SU-DHL-6 (cell line): ENCODE measurements around the gene RAB31.

Experiments used
- CTCF ChIP-seq: fragments of 200-600 bp; sonication (generic); IDR thresholded peaks from one replicate; pipeline ENCODE4 v1.5.1; 2017; ENCODE audit warnings: antibody characterized with exemption, mild to moderate bottlenecking, low read length, moderate library complexity; ENCODE audit not compliant: insufficient read depth, poor library complexity, severe bottlenecking
- EZH2phosphoT487 ChIP-seq: fragments of 200-600 bp; sonication (generic), shearing (Covaris generic); conservative IDR thresholded peaks from 2 replicates; pipeline ENCODE4 v1.6.1; 2018; ENCODE audit warnings: mild to moderate bottlenecking, antibody characterized with exemption, low read length, moderate library complexity, mixed read lengths

DNA sequence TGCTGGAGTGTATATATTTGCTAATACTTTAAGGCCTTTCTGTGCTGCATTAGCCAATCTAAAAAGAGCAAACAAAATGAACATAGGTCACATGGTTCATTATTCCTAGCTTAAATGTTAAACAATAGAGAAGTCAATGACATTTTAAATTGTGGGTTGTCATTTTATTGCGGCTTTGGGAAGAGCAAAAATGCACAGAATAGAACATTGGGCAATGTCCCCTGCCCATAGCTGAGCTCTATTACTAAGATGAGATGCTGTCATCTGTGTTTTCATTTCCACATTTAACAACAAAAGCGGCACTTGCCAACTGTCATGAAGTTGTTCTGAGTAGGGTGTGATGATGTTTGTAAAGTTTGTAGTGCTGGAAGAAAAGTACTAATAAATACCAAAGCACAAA is 202.6 kb downstream of the RAB31 start:
- TF ChIP-seq CTCF (no peak), EZH2phosphoT487 (no peak)
